DOHH2 (cell line): Measurements from ENCODE around the gene COX6B2.

Experiments used
- H3F3A ChIP-seq: fragments of 200-600 bp; sonication (generic), shearing (Covaris generic); 2 replicates; pipeline ENCODE4 v1.6.0; 2016; ENCODE audit warnings: antibody characterized with exemption, mild to moderate bottlenecking; ENCODE audit not compliant: control insufficient read depth, insufficient read depth
- H3K27ac ChIP-seq: fragments of 200-600 bp; sonication (generic); 2 replicates; pipeline ENCODE4 v1.5.1; 2014; ENCODE audit warnings: low read depth, mild to moderate bottlenecking, low read length, moderate library complexity
- H3K27me3 ChIP-seq: fragments of 200-600 bp; sonication (generic); 2 replicates; pipeline ENCODE4 v1.6.1; 2014; ENCODE audit warnings: mild to moderate bottlenecking, low read length, mixed read lengths; ENCODE audit not compliant: control insufficient read depth
- H3K36me3 ChIP-seq: fragments of 200-600 bp; sonication (generic); 2 replicates; pipeline ENCODE4 v1.6.1; 2014; ENCODE audit warnings: mild to moderate bottlenecking, low read length, moderate library complexity, mixed read lengths; ENCODE audit not compliant: control insufficient read depth
- H3K4me1 ChIP-seq: fragments of 200-600 bp; sonication (generic); 2 replicates; pipeline ENCODE4 v1.6.1; 2014; ENCODE audit warnings: mild to moderate bottlenecking, low read length, mixed read lengths; ENCODE audit not compliant: control insufficient read depth
- H3K4me2 ChIP-seq: fragments of 200-600 bp; sonication (generic); 2 replicates; pipeline ENCODE4 v1.6.0; 2014; ENCODE audit warnings: mild to moderate bottlenecking, low read length, moderate library complexity
- H3K4me3 ChIP-seq: fragments of 200-600 bp; sonication (generic); 2 replicates; pipeline ENCODE4 v1.5.1; 2014; ENCODE audit warnings: mild to moderate bottlenecking, low read length, mixed read lengths
- H3K79me2 ChIP-seq: fragments of 200-600 bp; sonication (generic); 2 replicates; pipeline ENCODE4 v1.6.1; 2014; ENCODE audit warnings: mild to moderate bottlenecking, low read length, mixed read lengths; ENCODE audit not compliant: control insufficient read depth
- H3K9me2 ChIP-seq: fragments of 200-600 bp; sonication (generic); replicated peaks from 2 replicates; pipeline ENCODE4 v1.6.1; 2014; ENCODE audit warnings: mild to moderate bottlenecking, low read length, mixed read lengths; ENCODE audit not compliant: control insufficient read depth
- H3K9me3 ChIP-seq: fragments of 200-600 bp; sonication (generic); 2 replicates; pipeline ENCODE4 v1.6.1; 2014; ENCODE audit warnings: antibody characterized with exemption, low read length, mixed read lengths; ENCODE audit not compliant: control insufficient read depth, insufficient read depth
- H4K20me1 ChIP-seq: fragments of 200-600 bp; sonication (generic); 2 replicates; pipeline ENCODE4 v1.6.0; 2014; ENCODE audit warnings: low read depth, mild to moderate bottlenecking, antibody characterized with exemption, low read length, moderate library complexity; ENCODE audit not compliant: control insufficient read depth, insufficient read depth
- CTCF ChIP-seq: fragments of 200-600 bp; sonication (generic); IDR thresholded peaks from one replicate; pipeline ENCODE4 v1.5.1; 2014; ENCODE audit warnings: antibody characterized with exemption, mild to moderate bottlenecking, low read depth, low read length; ENCODE audit not compliant: poor library complexity, severe bottlenecking
- EZH2phosphoT487 ChIP-seq: fragments of 200-600 bp; sonication (generic); IDR thresholded peaks from 2 replicates; pipeline ENCODE4 v1.6.1; 2017; ENCODE audit warnings: borderline replicate concordance, mild to moderate bottlenecking, antibody characterized with exemption, low read length, moderate library complexity, mixed read lengths

COX6B2 gene

DNA sequence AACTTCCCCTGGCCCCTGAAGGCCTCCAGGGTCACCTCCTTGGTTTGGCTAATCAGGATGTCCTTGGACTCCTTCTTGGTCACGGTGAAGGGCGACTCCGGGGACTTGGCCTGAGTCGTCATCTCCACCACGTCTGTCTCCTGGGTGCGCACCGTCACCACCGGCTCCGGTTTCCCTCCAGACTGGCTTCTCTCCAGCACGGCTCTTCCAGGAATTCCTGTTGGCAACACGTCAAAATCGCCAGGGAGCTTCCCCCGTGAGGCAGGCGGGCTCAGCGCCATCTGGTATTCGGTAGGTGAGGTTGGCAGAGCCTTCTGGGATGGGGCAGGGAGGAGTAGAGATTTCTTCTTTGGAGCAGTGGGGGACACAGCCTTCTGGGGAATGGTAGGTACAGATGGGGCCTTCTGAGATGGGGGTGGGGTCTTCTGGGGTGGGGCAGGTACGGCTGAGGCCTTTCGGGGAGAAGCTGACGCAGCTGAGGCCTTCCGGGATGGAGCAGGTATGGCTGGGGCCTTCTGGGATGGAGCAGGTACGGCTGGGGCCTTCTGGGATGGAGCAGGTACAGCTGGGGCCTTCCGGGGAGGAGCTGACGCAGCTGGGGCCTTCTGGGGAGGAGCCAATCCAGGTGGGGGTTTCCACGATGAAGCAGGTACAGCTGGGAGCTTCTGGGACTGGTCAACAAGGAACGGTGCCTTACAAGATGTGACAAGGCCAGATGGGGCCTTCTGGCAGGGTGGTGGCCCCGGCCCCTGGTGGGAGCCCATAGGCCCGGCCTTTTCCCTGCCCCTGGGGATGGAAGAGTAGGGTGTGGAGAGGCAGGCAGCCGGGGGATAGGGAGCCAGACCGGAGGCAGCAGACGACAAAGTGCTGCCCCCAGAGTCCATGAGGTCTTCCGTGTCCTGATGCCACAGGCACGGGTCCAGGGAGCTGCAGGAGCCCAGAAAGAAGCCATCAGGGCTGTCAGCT, 4.7 kb upstream of the COX6B2 start:
- H3K4me3 ChIP-seq = no peak overlapping the region
- no peaks in the 10 kb centered on the region for H4K20me1 ChIP-seq
- H3K9me2 ChIP-seq = no peaks in the 10 kb centered on the region
- no peaks in the 10 kb centered on the region for H3K36me3 ChIP-seq
- no peak overlapping the region for H3K27ac ChIP-seq
- no peak overlapping the region for H3K4me2 ChIP-seq
- H3K27me3 ChIP-seq = peaks cover 20% of the 10 kb centered on the region
- TF ChIP-seq CTCF (no peak), EZH2phosphoT487 (no peak)
- no peaks in the 10 kb centered on the region for H3K9me3 ChIP-seq
- no peaks in the 10 kb centered on the region for H3F3A ChIP-seq
- H3K79me2 ChIP-seq = no peaks in the 10 kb centered on the region
- peaks cover 4% of the 10 kb centered on the region for H3K4me1 ChIP-seq

GRCh38 chr19:55358493-55358892, 4.0 kb upstream of the COX6B2 start:
- no peaks in the 10 kb centered on the region for H3F3A ChIP-seq
- H3K4me3 ChIP-seq = no peak overlapping the region
- peaks cover 8% of the 10 kb centered on the region for H3K4me1 ChIP-seq
- no peaks in the 10 kb centered on the region for H3K36me3 ChIP-seq
- H3K27ac ChIP-seq = no peak overlapping the region
- H3K27me3 ChIP-seq = peaks cover 24% of the 10 kb centered on the region
- H3K4me2 ChIP-seq = no peak overlapping the region
- H3K9me3 ChIP-seq = no peaks in the 10 kb centered on the region
- no peak for TF ChIP-seq CTCF
- TF ChIP-seq EZH2phosphoT487 = no peak
- no peaks in the 10 kb centered on the region for H3K9me2 ChIP-seq
- no peaks in the 10 kb centered on the region for H4K20me1 ChIP-seq
- H3K79me2 ChIP-seq = no peaks in the 10 kb centered on the region

DNA sequence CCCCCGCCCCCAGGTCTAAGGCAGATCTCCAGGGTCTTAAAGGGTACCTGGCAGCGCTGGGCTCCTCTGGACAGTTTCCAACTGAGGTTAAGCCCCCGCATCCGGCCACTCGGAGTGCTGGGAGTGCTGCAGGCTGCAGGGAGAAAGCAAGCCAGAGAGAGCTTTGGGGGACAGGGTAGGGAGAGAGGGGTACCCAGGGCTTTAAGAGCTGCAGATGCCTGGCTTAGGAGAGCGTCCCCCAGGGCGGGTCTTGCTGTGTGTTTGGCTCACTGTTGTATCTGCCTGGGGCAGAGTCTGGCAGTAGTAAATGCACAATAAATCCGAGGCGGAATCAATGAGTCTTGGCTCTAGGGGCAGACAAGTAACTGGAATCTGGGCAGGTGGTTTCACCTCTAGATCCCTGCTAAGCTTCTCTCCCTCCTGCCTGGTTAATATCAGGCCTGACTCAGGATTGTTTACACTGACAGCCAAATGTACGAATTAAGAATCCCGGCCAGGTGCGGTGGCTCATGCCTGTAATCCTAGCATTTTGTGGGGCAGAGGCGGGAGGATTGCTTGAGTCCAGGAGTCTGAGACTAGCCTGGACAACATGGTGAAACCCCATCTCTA, 798 bp upstream of the COX6B2 start:
- Histone ChIP-seq H3K27me3 (peaks cover 43% of the 10 kb centered on the region), H3K9me3 (no peaks in the 10 kb centered on the region), H3K4me3 (no peak overlapping the region), H3F3A (no peaks in the 10 kb centered on the region), H4K20me1 (no peaks in the 10 kb centered on the region), H3K4me2 (no peak overlapping the region), H3K36me3 (no peaks in the 10 kb centered on the region), H3K4me1 (peaks cover 11% of the 10 kb centered on the region), H3K27ac (no peak overlapping the region), H3K79me2 (no peaks in the 10 kb centered on the region), H3K9me2 (no peaks in the 10 kb centered on the region)
- no peak for TF ChIP-seq EZH2phosphoT487
- TF ChIP-seq CTCF = no peak
